ENCODE data around the gene OR2T8. TPM values are rescaled to one million over a fixed set of nuclear protein-coding genes. Genes with fewer than 3 reads are reported as not detected.

OR2T8 gene
- total and polyA plus RNA-seq, 2 of the 8 experiments (the other 6 are each of a cell fraction or from before 2014, with no cell fraction given): not detected

DNA sequence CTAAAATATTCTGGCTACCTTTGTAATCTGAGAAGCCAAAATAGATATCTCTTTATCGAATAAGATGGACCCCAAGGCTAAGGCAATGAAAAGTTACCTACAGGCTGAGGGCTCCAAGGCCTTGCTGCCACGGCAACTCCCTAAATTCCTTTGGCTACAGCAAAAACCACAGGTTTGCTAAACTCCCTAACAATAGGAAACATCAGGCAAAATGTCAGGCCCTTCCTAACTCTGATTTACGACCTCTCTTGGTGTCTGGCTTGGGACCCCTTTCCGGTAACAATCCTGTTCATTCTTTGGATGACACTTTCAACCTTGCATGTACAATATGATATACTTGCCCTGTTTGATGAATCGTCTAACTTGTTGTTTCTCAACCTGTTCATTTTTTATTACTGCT, 11.3 kb upstream of the OR2T8 start:
- POLR2A ChIA-PET (ENCODE audit: partially characterized antibody): no interaction called here
- H3K4me2 ChIP-seq (ENCODE audit: insufficient read depth in 1 of 2, low read depth in 2 of 2, low read length in 2 of 2): no peak overlapping the region
- H3K4me3 ChIP-seq (ENCODE audit: extremely low read depth in 1 of 4, insufficient read depth in 2 of 4, low read depth in 3 of 4, low read length in 4 of 4): no peak overlapping the region
- no peak overlapping the region for H2BK12ac ChIP-seq (ENCODE audit: low read depth, low read length)
- H4K20me1 ChIP-seq (replicated peaks in 1 of 2; ENCODE audit: control insufficient read depth in 1 of 2, insufficient read depth in 2 of 2, low read length in 2 of 2): no peaks in the 10 kb centered on the region
- no peak overlapping the region for H3K23ac ChIP-seq (ENCODE audit: insufficient read length)
- H3K79me1 ChIP-seq (ENCODE audit: low read depth, low read length): no peaks in the 10 kb centered on the region
- H3K27me3 ChIP-seq (replicated peaks in 1 of 4; ENCODE audit: control insufficient read depth in 3 of 4, extremely low read depth in 1 of 4, insufficient read depth in 3 of 4, low read length in 3 of 4): no peaks in the 10 kb centered on the region
- no peaks in the 10 kb centered on the region for H3K79me2 ChIP-seq (ENCODE audit: control insufficient read depth in 1 of 2, insufficient read depth in 2 of 2, low read length in 2 of 2)
- WGBS, 2 experiments (ENCODE audit: extremely low coverage in 1 of 2, insufficient coverage in 1 of 2, insufficient read length in 1 of 2, insufficient replicate concordance in 2 of 2, low coverage in 1 of 2, low lambda C conversion rate in 2 of 2, missing lambda C conversion rate in 1 of 2): 92% methylated on average over 5 of the region's 5 CpGs; no CpG with 5 or more reads in 1 of the 2 experiments
- H3K36me3 ChIP-seq (ENCODE audit: control insufficient read depth in 2 of 4, insufficient read depth in 4 of 4, low read length in 3 of 4): no peaks in the 10 kb centered on the region
- no peak overlapping the region for H2BK20ac ChIP-seq (ENCODE audit: low read length)
- no peak overlapping the region for H4K5ac ChIP-seq (ENCODE audit: insufficient read length, low read depth, low read length)
- H2AK5ac ChIP-seq (ENCODE audit: low read depth, low read length): no peak overlapping the region
- TF ChIP-seq SP4 (IDR thresholded peaks at IDR 0.05; ENCODE audit: low read length) (no peak), CTBP2 (IDR thresholded peaks at IDR 0.05; ENCODE audit: borderline replicate concordance, insufficient read depth, insufficient read length, low read length) (no peak), EZH2 (IDR thresholded peaks at IDR 0.05; ENCODE audit: low read depth, low read length, severe bottlenecking) (no peak), CBX8 (IDR thresholded peaks at IDR 0.05; ENCODE audit: borderline replicate concordance, low read depth, low read length) (no peak), POLR2AphosphoS5 (IDR thresholded peaks at IDR 0.05; ENCODE audit: low read depth, low read length) (no peak), HDAC6 (IDR thresholded peaks at IDR 0.05; ENCODE audit: low read depth, low read length) (no peak), SAP30 (IDR thresholded peaks at IDR 0.05; ENCODE audit: insufficient read depth, insufficient replicate concordance, low read length) (no peak), TAF7 (optimal IDR thresholded peaks at IDR 0.05; ENCODE audit: borderline replicate concordance, low read depth, low read length) (no peak)
- TF ChIP-seq, protein P1, sequence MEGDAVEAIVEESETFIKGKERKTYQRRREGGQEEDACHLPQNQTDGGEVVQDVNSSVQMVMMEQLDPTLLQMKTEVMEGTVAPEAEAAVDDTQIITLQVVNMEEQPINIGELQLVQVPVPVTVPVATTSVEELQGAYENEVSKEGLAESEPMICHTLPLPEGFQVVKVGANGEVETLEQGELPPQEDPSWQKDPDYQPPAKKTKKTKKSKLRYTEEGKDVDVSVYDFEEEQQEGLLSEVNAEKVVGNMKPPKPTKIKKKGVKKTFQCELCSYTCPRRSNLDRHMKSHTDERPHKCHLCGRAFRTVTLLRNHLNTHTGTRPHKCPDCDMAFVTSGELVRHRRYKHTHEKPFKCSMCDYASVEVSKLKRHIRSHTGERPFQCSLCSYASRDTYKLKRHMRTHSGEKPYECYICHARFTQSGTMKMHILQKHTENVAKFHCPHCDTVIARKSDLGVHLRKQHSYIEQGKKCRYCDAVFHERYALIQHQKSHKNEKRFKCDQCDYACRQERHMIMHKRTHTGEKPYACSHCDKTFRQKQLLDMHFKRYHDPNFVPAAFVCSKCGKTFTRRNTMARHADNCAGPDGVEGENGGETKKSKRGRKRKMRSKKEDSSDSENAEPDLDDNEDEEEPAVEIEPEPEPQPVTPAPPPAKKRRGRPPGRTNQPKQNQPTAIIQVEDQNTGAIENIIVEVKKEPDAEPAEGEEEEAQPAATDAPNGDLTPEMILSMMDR (IDR thresholded peaks at IDR 0.05; ENCODE audit: control extremely low read depth in 1 of 3, insufficient read depth in 1 of 3, low read depth in 1 of 3, low read length in 3 of 3): no peak
- no peak overlapping the region for H2BK120ac ChIP-seq (replicated peaks; ENCODE audit: low read depth, low read length)
- H3K14ac ChIP-seq (ENCODE audit: insufficient read length): no peak overlapping the region
- no peak overlapping the region for H3K27ac ChIP-seq (ENCODE audit: low read depth, low read length)
- no peak overlapping the region for H2AFZ ChIP-seq (ENCODE audit: low read length)
- no peak overlapping the region for H3K18ac ChIP-seq (ENCODE audit: extremely low read depth, low read length)
- FAIRE-seq: no peak
- H3K23me2 ChIP-seq (ENCODE audit: low read depth, low read length): no peaks in the 10 kb centered on the region
- CTCF ChIA-PET (ENCODE audit: partially characterized antibody): no interaction called here
- H3K56ac ChIP-seq (replicated peaks; ENCODE audit: insufficient read length, low read depth, low read length): no peak overlapping the region
- peaks cover 35 to 69% of the 10 kb centered on the region in 2 experiments for H3K9me3 ChIP-seq (ENCODE audit: insufficient read depth in 2 of 2, low read depth in 1 of 2, low read length in 1 of 2)
- no peak overlapping the region for H2BK15ac ChIP-seq (ENCODE audit: low read length)
- no peak overlapping the region for H3K9ac ChIP-seq (replicated peaks in 1 of 4; ENCODE audit: extremely low read depth in 1 of 4, low read depth in 3 of 4, low read length in 3 of 4)
- no peaks in the 10 kb centered on the region; a peak in 1 of 7 replicates for H3K4me1 ChIP-seq (replicated peaks in 1 of 4; ENCODE audit: control insufficient read depth in 3 of 4, insufficient read depth in 4 of 4, low read length in 3 of 4)
- no peak for DNase-seq (ENCODE audit: low read depth in 1 of 2, low spot score in 2 of 2)
- H4K91ac ChIP-seq (replicated peaks; ENCODE audit: insufficient read length, low read length): no peak overlapping the region
- no peak overlapping the region for H3K4ac ChIP-seq (replicated peaks; ENCODE audit: insufficient read length, low read depth, low read length)
- no peak overlapping the region for H2BK5ac ChIP-seq (ENCODE audit: low read depth, low read length)
- H4K8ac ChIP-seq (ENCODE audit: extremely low read depth, insufficient read depth, low read length): no peak overlapping the region

Data from H1 (cell line).